ENCODE data around the gene PSMC3. TPM values are rescaled to one million over a fixed set of nuclear protein-coding genes. Genes with fewer than 3 reads are reported as not detected.

PSMC3 gene
- total and polyA plus RNA-seq, 2 of the 13 experiments (the other 11 are each of a cell fraction or from before 2014, with no cell fraction given), result 75.8 to 214 TPM

DNA sequence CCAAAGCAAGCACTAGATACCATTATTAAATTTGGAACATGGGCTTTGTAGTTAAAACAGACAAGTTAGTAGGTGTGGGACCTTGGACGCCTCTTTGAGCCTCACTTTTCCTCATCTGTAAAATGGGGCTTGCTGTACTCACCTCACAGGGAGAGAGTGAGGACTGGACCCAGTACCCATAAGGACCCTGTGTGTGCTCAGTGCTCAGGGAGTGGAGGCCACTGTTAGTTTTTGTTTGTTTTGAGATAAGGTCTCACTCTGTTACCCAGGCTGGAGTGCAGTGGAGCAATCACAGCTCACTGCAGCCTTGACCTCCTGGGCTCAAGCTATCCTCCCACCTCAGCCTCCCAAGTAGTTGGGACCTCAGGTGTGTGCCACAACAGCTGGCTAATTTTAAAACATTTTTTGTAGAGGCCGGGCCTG lies 13.8 kb upstream of the PSMC3 start (continued):
- TF ChIP-seq HNF4A (CRISPR knock-in tag; IDR thresholded peaks at IDR 0.05) (peak; percentile 77), CEBPB (IDR thresholded peaks at IDR 0.05; ENCODE audit: borderline replicate concordance, low read depth, low read length) (0 out of 2 replicates have a peak, but pooled peaks have one; percentile 27), ZNF124 (CRISPR knock-in tag; IDR thresholded peaks at IDR 0.05) (no peak), CCAR2 (optimal IDR thresholded peaks at IDR 0.05; ENCODE audit: low read depth, low read length) (no peak), SIN3B (IDR thresholded peaks at IDR 0.05; ENCODE audit: low read length) (no peak), ESRRA (CRISPR knock-in tag; IDR thresholded peaks at IDR 0.05; ENCODE audit: low read depth) (no peak), AGO2 (optimal IDR thresholded peaks at IDR 0.05; ENCODE audit: low read depth, low read length) (no peak), RBFOX2 (IDR thresholded peaks at IDR 0.05; ENCODE audit: low read depth, low read length) (no peak)
- TF ChIP-seq, protein P1, sequence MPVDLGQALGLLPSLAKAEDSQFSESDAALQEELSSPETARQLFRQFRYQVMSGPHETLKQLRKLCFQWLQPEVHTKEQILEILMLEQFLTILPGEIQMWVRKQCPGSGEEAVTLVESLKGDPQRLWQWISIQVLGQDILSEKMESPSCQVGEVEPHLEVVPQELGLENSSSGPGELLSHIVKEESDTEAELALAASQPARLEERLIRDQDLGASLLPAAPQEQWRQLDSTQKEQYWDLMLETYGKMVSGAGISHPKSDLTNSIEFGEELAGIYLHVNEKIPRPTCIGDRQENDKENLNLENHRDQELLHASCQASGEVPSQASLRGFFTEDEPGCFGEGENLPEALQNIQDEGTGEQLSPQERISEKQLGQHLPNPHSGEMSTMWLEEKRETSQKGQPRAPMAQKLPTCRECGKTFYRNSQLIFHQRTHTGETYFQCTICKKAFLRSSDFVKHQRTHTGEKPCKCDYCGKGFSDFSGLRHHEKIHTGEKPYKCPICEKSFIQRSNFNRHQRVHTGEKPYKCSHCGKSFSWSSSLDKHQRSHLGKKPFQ (CRISPR knock-in tag; IDR thresholded peaks at IDR 0.05; ENCODE audit: insufficient replicate concordance), result no peak
- TF ChIP-seq, protein P2, sequence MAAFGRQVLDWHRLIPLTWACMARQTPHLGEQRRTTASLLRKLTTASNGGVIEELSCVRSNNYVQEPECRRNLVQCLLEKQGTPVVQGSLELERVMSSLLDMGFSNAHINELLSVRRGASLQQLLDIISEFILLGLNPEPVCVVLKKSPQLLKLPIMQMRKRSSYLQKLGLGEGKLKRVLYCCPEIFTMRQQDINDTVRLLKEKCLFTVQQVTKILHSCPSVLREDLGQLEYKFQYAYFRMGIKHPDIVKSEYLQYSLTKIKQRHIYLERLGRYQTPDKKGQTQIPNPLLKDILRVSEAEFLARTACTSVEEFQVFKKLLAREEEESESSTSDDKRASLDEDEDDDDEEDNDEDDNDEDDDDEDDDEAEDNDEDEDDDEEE (CRISPR knock-in tag; IDR thresholded peaks at IDR 0.05), result no peak
- TF ChIP-seq, protein P3, sequence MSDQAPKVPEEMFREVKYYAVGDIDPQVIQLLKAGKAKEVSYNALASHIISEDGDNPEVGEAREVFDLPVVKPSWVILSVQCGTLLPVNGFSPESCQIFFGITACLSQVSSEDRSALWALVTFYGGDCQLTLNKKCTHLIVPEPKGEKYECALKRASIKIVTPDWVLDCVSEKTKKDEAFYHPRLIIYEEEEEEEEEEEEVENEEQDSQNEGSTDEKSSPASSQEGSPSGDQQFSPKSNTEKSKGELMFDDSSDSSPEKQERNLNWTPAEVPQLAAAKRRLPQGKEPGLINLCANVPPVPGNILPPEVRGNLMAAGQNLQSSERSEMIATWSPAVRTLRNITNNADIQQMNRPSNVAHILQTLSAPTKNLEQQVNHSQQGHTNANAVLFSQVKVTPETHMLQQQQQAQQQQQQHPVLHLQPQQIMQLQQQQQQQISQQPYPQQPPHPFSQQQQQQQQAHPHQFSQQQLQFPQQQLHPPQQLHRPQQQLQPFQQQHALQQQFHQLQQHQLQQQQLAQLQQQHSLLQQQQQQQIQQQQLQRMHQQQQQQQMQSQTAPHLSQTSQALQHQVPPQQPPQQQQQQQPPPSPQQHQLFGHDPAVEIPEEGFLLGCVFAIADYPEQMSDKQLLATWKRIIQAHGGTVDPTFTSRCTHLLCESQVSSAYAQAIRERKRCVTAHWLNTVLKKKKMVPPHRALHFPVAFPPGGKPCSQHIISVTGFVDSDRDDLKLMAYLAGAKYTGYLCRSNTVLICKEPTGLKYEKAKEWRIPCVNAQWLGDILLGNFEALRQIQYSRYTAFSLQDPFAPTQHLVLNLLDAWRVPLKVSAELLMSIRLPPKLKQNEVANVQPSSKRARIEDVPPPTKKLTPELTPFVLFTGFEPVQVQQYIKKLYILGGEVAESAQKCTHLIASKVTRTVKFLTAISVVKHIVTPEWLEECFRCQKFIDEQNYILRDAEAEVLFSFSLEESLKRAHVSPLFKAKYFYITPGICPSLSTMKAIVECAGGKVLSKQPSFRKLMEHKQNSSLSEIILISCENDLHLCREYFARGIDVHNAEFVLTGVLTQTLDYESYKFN (CRISPR knock-in tag; conservative IDR thresholded peaks at IDR 0.05), result peak; percentile 52
- TF ChIP-seq, protein P4, sequence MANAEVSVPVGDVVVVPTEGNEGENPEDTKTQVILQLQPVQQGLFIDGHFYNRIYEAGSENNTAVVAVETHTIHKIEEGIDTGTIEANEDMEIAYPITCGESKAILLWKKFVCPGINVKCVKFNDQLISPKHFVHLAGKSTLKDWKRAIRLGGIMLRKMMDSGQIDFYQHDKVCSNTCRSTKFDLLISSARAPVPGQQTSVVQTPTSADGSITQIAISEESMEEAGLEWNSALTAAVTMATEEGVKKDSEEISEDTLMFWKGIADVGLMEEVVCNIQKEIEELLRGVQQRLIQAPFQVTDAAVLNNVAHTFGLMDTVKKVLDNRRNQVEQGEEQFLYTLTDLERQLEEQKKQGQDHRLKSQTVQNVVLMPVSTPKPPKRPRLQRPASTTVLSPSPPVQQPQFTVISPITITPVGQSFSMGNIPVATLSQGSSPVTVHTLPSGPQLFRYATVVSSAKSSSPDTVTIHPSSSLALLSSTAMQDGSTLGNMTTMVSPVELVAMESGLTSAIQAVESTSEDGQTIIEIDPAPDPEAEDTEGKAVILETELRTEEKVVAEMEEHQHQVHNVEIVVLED (CRISPR knock-in tag; IDR thresholded peaks at IDR 0.05; ENCODE audit: borderline replicate concordance), result no peak
- TF ChIP-seq, protein P5, sequence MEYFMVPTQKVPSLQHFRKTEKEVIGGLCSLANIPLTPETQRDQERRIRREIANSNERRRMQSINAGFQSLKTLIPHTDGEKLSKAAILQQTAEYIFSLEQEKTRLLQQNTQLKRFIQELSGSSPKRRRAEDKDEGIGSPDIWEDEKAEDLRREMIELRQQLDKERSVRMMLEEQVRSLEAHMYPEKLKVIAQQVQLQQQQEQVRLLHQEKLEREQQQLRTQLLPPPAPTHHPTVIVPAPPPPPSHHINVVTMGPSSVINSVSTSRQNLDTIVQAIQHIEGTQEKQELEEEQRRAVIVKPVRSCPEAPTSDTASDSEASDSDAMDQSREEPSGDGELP (IDR thresholded peaks at IDR 0.05; ENCODE audit: borderline replicate concordance, low read depth), result no peak
- TF ChIP-seq, protein P6, sequence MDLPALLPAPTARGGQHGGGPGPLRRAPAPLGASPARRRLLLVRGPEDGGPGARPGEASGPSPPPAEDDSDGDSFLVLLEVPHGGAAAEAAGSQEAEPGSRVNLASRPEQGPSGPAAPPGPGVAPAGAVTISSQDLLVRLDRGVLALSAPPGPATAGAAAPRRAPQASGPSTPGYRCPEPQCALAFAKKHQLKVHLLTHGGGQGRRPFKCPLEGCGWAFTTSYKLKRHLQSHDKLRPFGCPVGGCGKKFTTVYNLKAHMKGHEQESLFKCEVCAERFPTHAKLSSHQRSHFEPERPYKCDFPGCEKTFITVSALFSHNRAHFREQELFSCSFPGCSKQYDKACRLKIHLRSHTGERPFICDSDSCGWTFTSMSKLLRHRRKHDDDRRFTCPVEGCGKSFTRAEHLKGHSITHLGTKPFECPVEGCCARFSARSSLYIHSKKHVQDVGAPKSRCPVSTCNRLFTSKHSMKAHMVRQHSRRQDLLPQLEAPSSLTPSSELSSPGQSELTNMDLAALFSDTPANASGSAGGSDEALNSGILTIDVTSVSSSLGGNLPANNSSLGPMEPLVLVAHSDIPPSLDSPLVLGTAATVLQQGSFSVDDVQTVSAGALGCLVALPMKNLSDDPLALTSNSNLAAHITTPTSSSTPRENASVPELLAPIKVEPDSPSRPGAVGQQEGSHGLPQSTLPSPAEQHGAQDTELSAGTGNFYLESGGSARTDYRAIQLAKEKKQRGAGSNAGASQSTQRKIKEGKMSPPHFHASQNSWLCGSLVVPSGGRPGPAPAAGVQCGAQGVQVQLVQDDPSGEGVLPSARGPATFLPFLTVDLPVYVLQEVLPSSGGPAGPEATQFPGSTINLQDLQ (CRISPR knock-in tag; IDR thresholded peaks at IDR 0.05), result no peak
- TF ChIP-seq, protein P7, sequence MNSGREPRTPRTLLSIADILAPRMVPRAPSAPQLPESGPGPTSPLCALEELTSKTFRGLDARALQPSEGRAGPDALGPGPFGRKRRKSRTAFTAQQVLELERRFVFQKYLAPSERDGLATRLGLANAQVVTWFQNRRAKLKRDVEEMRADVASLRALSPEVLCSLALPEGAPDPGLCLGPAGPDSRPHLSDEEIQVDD (CRISPR knock-in tag; IDR thresholded peaks at IDR 0.05; ENCODE audit: borderline replicate concordance), result no peak
